Measurements from ENCODE around the gene RNLS. TPM values are rescaled to one million over a fixed set of nuclear protein-coding genes. Genes with fewer than 3 reads are reported as not detected.

RNLS gene
- total and polyA plus RNA-seq, 2 of the 8 experiments (the other 6 are each of a cell fraction or from before 2014, with no cell fraction given): 7.5 to 12.7 TPM

DNA sequence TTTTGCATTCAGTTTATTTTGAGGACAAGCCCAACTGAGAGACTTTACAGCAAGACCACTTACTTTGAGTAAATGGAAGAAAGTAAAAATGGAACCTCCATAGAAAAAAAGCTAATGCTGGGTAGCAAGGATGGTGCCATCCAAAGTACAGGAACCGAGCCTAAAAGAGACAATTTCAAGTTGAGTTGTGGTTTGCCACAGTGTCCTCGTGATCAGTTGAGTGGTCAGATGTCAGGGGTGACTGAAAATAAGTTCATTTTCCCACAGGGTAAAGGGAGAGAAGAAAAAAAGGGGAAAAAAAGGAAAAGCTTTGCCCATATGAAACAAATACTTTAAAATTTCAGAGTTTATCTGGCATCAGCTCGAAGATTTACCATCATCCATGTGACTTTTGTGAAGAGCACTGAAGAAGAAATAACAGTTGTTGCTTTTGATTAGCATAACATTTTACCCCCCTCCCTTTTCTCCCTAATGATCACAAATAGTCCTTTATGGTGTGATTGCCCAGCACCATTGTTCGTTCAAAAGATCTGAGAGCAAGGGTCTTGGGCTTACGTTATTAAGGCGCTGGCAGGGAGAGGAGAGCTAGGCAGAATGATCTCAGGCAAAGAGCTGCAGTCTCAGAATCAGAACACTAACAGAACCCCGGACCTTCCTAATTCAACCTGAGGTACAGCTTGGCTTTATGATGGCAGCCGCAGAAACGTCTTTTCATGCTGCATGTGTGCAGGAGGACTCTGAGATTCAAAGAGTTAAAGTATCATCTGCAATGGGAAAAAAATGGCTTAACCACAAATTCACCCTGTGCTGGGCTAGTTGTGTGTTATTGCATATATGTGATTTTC, 338.1 kb downstream of the RNLS start:
- no peaks in the 10 kb centered on the region for H3K9me3 ChIP-seq (ENCODE audit: insufficient read depth in 2 of 2, low read depth in 1 of 2, low read length in 1 of 2)
- no peak overlapping the region for H2AK5ac ChIP-seq (ENCODE audit: low read depth, low read length)
- no peak overlapping the region for H2BK20ac ChIP-seq (ENCODE audit: low read length)
- H2BK120ac ChIP-seq (replicated peaks; ENCODE audit: low read depth, low read length): no peak overlapping the region
- H3K23ac ChIP-seq (ENCODE audit: insufficient read length): no peak overlapping the region
- WGBS, 2 experiments (ENCODE audit: extremely low coverage in 1 of 2, insufficient coverage in 1 of 2, insufficient read length in 1 of 2, insufficient replicate concordance in 2 of 2, low coverage in 1 of 2, low lambda C conversion rate in 2 of 2, missing lambda C conversion rate in 1 of 2): 84% methylated on average over 9 of the region's 9 CpGs; no CpG with 5 or more reads in 1 of the 2 experiments
- H4K91ac ChIP-seq (replicated peaks; ENCODE audit: insufficient read length, low read length): no peak overlapping the region
- no peak overlapping the region for H2AFZ ChIP-seq (ENCODE audit: low read length)
- H3K27ac ChIP-seq (ENCODE audit: low read depth, low read length): no peak overlapping the region
- no peaks in the 10 kb centered on the region for H3K23me2 ChIP-seq (ENCODE audit: low read depth, low read length)
- no peak overlapping the region for H4K8ac ChIP-seq (ENCODE audit: extremely low read depth, insufficient read depth, low read length)
- H3K4me3 ChIP-seq (ENCODE audit: extremely low read depth in 1 of 4, insufficient read depth in 2 of 4, low read depth in 3 of 4, low read length in 4 of 4): no peak overlapping the region
- H3K4ac ChIP-seq (replicated peaks; ENCODE audit: insufficient read length, low read depth, low read length): no peak overlapping the region
- no peaks in the 10 kb centered on the region for H3K79me2 ChIP-seq (ENCODE audit: control insufficient read depth in 1 of 2, insufficient read depth in 2 of 2, low read length in 2 of 2)
- H4K20me1 ChIP-seq (replicated peaks in 1 of 2; ENCODE audit: control insufficient read depth in 1 of 2, insufficient read depth in 2 of 2, low read length in 2 of 2): no peaks in the 10 kb centered on the region
- no peak overlapping the region for H3K14ac ChIP-seq (ENCODE audit: insufficient read length)
- FAIRE-seq (no peak), DNase-seq (ENCODE audit: low read depth in 1 of 2, low spot score in 2 of 2) (no peak)
- no peaks in the 10 kb centered on the region for H3K36me3 ChIP-seq (ENCODE audit: control insufficient read depth in 2 of 4, insufficient read depth in 4 of 4, low read length in 3 of 4)
- H3K4me2 ChIP-seq (ENCODE audit: insufficient read depth in 1 of 2, low read depth in 2 of 2, low read length in 2 of 2): no peak overlapping the region
- H3K56ac ChIP-seq (replicated peaks; ENCODE audit: insufficient read length, low read depth, low read length): no peak overlapping the region
- H3K79me1 ChIP-seq (ENCODE audit: low read depth, low read length): no peaks in the 10 kb centered on the region
- no peak overlapping the region for H4K5ac ChIP-seq (ENCODE audit: insufficient read length, low read depth, low read length)
- H2BK12ac ChIP-seq (ENCODE audit: low read depth, low read length): no peak overlapping the region
- no peak overlapping the region for H3K9ac ChIP-seq (replicated peaks in 1 of 4; ENCODE audit: extremely low read depth in 1 of 4, low read depth in 3 of 4, low read length in 3 of 4)
- no peak overlapping the region for H3K18ac ChIP-seq (ENCODE audit: extremely low read depth, low read length)
- CTCF ChIA-PET (ENCODE audit: partially characterized antibody): interaction anchor here (0.6 kb wide), 1 partner anchor 308 kb away, joined by 3 read pairs; no protein-coding TSS in a partner anchor
- no peaks in the 10 kb centered on the region for H3K27me3 ChIP-seq (replicated peaks in 1 of 4; ENCODE audit: control insufficient read depth in 3 of 4, extremely low read depth in 1 of 4, insufficient read depth in 3 of 4, low read length in 3 of 4)
- POLR2A ChIA-PET (ENCODE audit: partially characterized antibody): no interaction called here
- TF ChIP-seq CTCF (IDR thresholded peaks at IDR 0.05; ENCODE audit: control extremely low read depth in 1 of 3, insufficient read depth in 1 of 3, low read depth in 1 of 3, low read length in 3 of 3): no peak
- H2BK15ac ChIP-seq (ENCODE audit: low read length): no peak overlapping the region
- H3K4me1 ChIP-seq (replicated peaks in 1 of 4; ENCODE audit: control insufficient read depth in 3 of 4, insufficient read depth in 4 of 4, low read length in 3 of 4): no peaks in the 10 kb centered on the region
- no peak overlapping the region for H2BK5ac ChIP-seq (ENCODE audit: low read depth, low read length)
